SK-N-SH (cell line): ENCODE data around the gene SLC45A1. TPM values are rescaled to one million over a fixed set of nuclear protein-coding genes. Genes with fewer than 3 reads are reported as not detected.

Source experiments
- CTCF ChIA-PET: fragments of 300-600, 350-600 bp; formaldehyde crosslinking; extraction: SDS; loops from one replicate; lab custom pipeline; 2021; lab: Yijun Ruan, JAX
- POLR2A ChIA-PET: fragments of 350-600 bp; sonication (Branson Sonifier 250); formaldehyde crosslinking; extraction: SDS; loops from one replicate; lab custom pipeline; 2020; ENCODE audit warnings: antibody characterized with exemption, inconsistent platforms; lab: Yijun Ruan, JAX
- DNase-seq: peaks from one replicate; pipeline ENCODE4 v3.0.0; 2012
- H2AFZ ChIP-seq: fragments of 200-600 bp; sonication (generic); 2 replicates; pipeline ENCODE4 v1.8.1; 2016; ENCODE audit warnings: antibody characterized with exemption, mild to moderate bottlenecking, low read depth
- H3F3A ChIP-seq: fragments of 200-600 bp; sonication (generic); replicated peaks from 2 replicates; pipeline ENCODE3; 2016; ENCODE audit warnings: antibody characterized with exemption, mild to moderate bottlenecking; ENCODE audit not compliant: insufficient read depth
- H3K27ac ChIP-seq, 2 experiments: fragments of 200-500 bp in 1 of 2; fragments of 200-600 bp in 1 of 2; sonication (Bioruptor generic) in 1 of 2; sonication (generic), shearing (Covaris generic) in 1 of 2; 2 replicates each; pipeline versions ENCODE4 v1.5.1 to v1.6.1; 2014 to 2016; ENCODE audit warnings: low read depth in 2 of 2, inconsistent platforms in 1 of 2, low read length in 1 of 2, mild to moderate bottlenecking in 1 of 2, mixed read lengths in 1 of 2
- H3K27me3 ChIP-seq: fragments of 200-600 bp; sonication (generic), shearing (Covaris generic); 2 replicates; pipeline ENCODE4 v1.6.1; 2016; ENCODE audit warnings: mixed run types; ENCODE audit not compliant: insufficient read depth
- H3K36me3 ChIP-seq, 2 experiments: fragments of 200-500 bp in 1 of 2; fragments of 200-600 bp in 1 of 2; sonication (Bioruptor generic) in 1 of 2; sonication (generic) in 1 of 2; replicated peaks in 1 of 2; 2 replicates each; pipeline versions ENCODE3 to v1.5.1; 2014 to 2016; ENCODE audit warnings: low read length in 1 of 2, mild to moderate bottlenecking in 1 of 2; ENCODE audit not compliant: insufficient read depth in 2 of 2, control insufficient read depth in 1 of 2
- H3K4me1 ChIP-seq, 2 experiments: fragments of 200-500 bp in 1 of 2; fragments of 200-600 bp in 1 of 2; sonication (Bioruptor generic) in 1 of 2; sonication (generic), shearing (Covaris generic) in 1 of 2; 2 replicates each; pipeline versions ENCODE4 v1.5.1 to v1.6.1; 2014 to 2016; ENCODE audit warnings: low read depth in 1 of 2, low read length in 1 of 2, mixed run types in 1 of 2; ENCODE audit not compliant: insufficient read depth in 2 of 2, control insufficient read depth in 1 of 2
- H3K4me2 ChIP-seq: fragments of 200-600 bp; sonication (generic), shearing (Covaris generic); 2 replicates; pipeline ENCODE4 v1.6.1; 2017; ENCODE audit warnings: mixed run types
- H3K4me3 ChIP-seq, 2 experiments: fragments of 200-500 bp in 1 of 2; fragments of 200-600 bp in 1 of 2; sonication (Bioruptor generic) in 1 of 2; sonication (generic), shearing (Covaris generic) in 1 of 2; 2 replicates each; pipeline versions ENCODE4 v1.5.1 to v1.8.1; 2014 to 2016; ENCODE audit warnings: low read depth in 2 of 2, inconsistent platforms in 1 of 2, low read length in 1 of 2, mild to moderate bottlenecking in 1 of 2, mixed read lengths in 1 of 2, moderate library complexity in 1 of 2
- H3K79me2 ChIP-seq: fragments of 200-600 bp; sonication (generic); 2 replicates; pipeline ENCODE4 v1.8.1; 2017; ENCODE audit warnings: mild to moderate bottlenecking; ENCODE audit not compliant: insufficient read depth
- H3K9ac ChIP-seq: fragments of 200-600 bp; sonication (generic); 2 replicates; pipeline ENCODE4 v1.6.1; 2017; ENCODE audit warnings: mixed run types
- H3K9me2 ChIP-seq: fragments of 200-600 bp; sonication (generic); 2 replicates; pipeline ENCODE4 v1.6.1; 2017; ENCODE audit warnings: mixed run types
- H3K9me3 ChIP-seq: fragments of 200-600 bp; sonication (generic); 2 replicates; pipeline ENCODE4 v1.6.1; 2017; ENCODE audit warnings: mixed run types, mild to moderate bottlenecking, moderate library complexity
- H4K20me1 ChIP-seq: fragments of 200-600 bp; sonication (generic); 2 replicates; pipeline ENCODE4 v1.6.1; 2017; ENCODE audit warnings: mild to moderate bottlenecking, mixed run types; ENCODE audit not compliant: insufficient read depth
- EP300 ChIP-seq, 2 experiments: IDR thresholded peaks; 2 replicates each; pipeline versions ENCODE4 v1.4.0 to v1.6.1; 2012; ENCODE audit warnings: borderline replicate concordance in 1 of 2, low read depth in 1 of 2, low read length in 1 of 2
- EZH2phosphoT487 ChIP-seq: fragments of 200-600 bp; sonication (generic); IDR thresholded peaks from 2 replicates; pipeline ENCODE4 v1.6.1; 2017; ENCODE audit warnings: low read depth, mixed run types, mild to moderate bottlenecking, antibody characterized with exemption, moderate library complexity, borderline replicate concordance
- FOXJ3 ChIP-seq: sonication (generic); formaldehyde crosslinking; IDR thresholded peaks from 2 replicates; pipeline ENCODE4 v1.5.1; 2020; ENCODE audit warnings: mild to moderate bottlenecking, missing genetic modification reagents
- GATA2 ChIP-seq: sonication (generic); formaldehyde crosslinking; IDR thresholded peaks from 2 replicates; pipeline ENCODE4 v1.5.0; 2020; ENCODE audit warnings: mild to moderate bottlenecking, missing genetic modification reagents
- IRF3 ChIP-seq: fragments of 150-350 bp; IDR thresholded peaks from 2 replicates; pipeline ENCODE4 v1.6.1; 2016; ENCODE audit warnings: mild to moderate bottlenecking, low read depth, low read length
- JUND ChIP-seq: IDR thresholded peaks from 2 replicates; pipeline ENCODE4 v1.4.0; 2012
- MXI1 ChIP-seq: IDR thresholded peaks from 2 replicates; pipeline ENCODE4 v1.6.1; 2012; ENCODE audit warnings: mild to moderate bottlenecking, low read depth, low read length, improper control_type of control experiment
- NRF1 ChIP-seq: IDR thresholded peaks from 2 replicates; pipeline ENCODE4 v1.6.1; 2012; ENCODE audit warnings: low read depth, mild to moderate bottlenecking, low read length
- POLR2AphosphoS5 ChIP-seq: IDR thresholded peaks from 2 replicates; pipeline ENCODE4 v1.6.1; 2012; ENCODE audit warnings: low read depth, low read length
- RAD21 ChIP-seq: IDR thresholded peaks from 2 replicates; pipeline ENCODE4 v1.6.1; 2012; ENCODE audit warnings: mild to moderate bottlenecking, low read length
- RCOR1 ChIP-seq: fragments of 150-350 bp; IDR thresholded peaks from 2 replicates; pipeline ENCODE4 v1.6.1; 2017; ENCODE audit warnings: antibody characterized with exemption, low read length
- REST ChIP-seq: IDR thresholded peaks from 2 replicates; pipeline ENCODE4 v1.6.1; 2012; ENCODE audit warnings: mild to moderate bottlenecking, low read depth, low read length, moderate library complexity
- RFX5 ChIP-seq: IDR thresholded peaks from 2 replicates; pipeline ENCODE4 v1.6.1; 2012; ENCODE audit warnings: mild to moderate bottlenecking, improper control_type of control experiment, low read length
- RXRA ChIP-seq: IDR thresholded peaks from 2 replicates; pipeline ENCODE4 v1.4.0; 2012; ENCODE audit warnings: low read depth, mild to moderate bottlenecking, borderline replicate concordance
- SIN3A ChIP-seq: IDR thresholded peaks from 2 replicates; pipeline ENCODE4 v1.6.1; 2012; ENCODE audit warnings: low read depth, mild to moderate bottlenecking, low read length, moderate library complexity, borderline replicate concordance
- SMC3 ChIP-seq: IDR thresholded peaks from 2 replicates; pipeline ENCODE4 v1.6.1; 2012; ENCODE audit warnings: low read depth, low read length, improper control_type of control experiment
- ZBTB33 ChIP-seq: IDR thresholded peaks from 2 replicates; pipeline ENCODE4 v1.4.0; 2012; ENCODE audit warnings: low read depth, borderline replicate concordance
- WGBS: methylation state at CpG from one replicate; pipeline ENCODE4 v1.1.6; 2017; ENCODE audit warnings: low lambda C conversion rate; 5-methylcytosine and 5-hydroxymethylcytosine counted together
- polyA plus RNA-seq, 3 experiments: library from polyadenylated mRNA; depleted of rRNA; stranded (reverse); fragments of >200 nt; gene quantifications; 2 replicates each; pipeline ENCODE4 v1.2.3, GENCODE V29; 2012

The SLC45A1 gene
- polyA plus RNA-seq, 1 of the 3 experiments (the other 2 are of a cell fraction): 2.5 TPM

DNA sequence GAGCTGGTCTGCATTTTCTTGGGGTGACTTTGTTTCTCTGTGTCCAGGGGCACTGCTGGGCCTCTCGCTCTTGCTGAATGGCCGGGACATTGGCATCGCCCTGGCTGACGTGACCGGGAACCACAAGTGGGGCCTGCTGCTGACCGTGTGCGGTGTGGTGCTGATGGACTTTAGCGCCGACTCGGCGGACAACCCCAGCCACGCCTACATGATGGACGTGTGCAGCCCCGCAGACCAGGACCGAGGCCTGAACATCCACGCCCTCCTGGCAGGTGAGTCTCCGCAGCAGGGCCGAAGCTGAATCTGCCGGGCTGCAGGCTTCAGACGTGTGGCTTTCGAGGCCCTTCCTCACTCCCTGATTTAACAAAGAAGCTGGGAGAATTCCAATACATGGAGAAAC, 7.9 kb downstream of the SLC45A1 start:
- WGBS: 98% methylated on average over 12 of the region's 21 CpGs
- CTCF ChIA-PET: interaction anchor here (1.5 to 4.9 kb wide), 3 partner anchors 11 to 311 kb away, joined by 3 to 25 read pairs (median 8); no protein-coding TSS in a partner anchor
- no peaks in the 10 kb centered on the region for H3K9me2 ChIP-seq
- no peak for DNase-seq
- no peak overlapping the region for H2AFZ ChIP-seq
- peaks cover 0 to 2% of the 10 kb centered on the region in 2 experiments for H3K36me3 ChIP-seq
- no peak overlapping the region for H3K27ac ChIP-seq
- H3K27me3 ChIP-seq: no peaks in the 10 kb centered on the region
- TF ChIP-seq REST (no peak), SIN3A (no peak), RXRA (no peak), IRF3 (no peak), EZH2phosphoT487 (no peak), JUND (no peak), EP300 (IDR thresholded peaks at IDR 0.05; ENCODE audit: borderline replicate concordance in 1 of 2, low read depth in 1 of 2, low read length in 1 of 2) (no peak), SMC3 (no peak), NRF1 (no peak), FOXJ3 (CRISPR knock-in tag) (no peak), RAD21 (no peak), MXI1 (no peak), RFX5 (no peak), ZBTB33 (no peak), POLR2AphosphoS5 (no peak), GATA2 (CRISPR knock-in tag) (no peak), RCOR1 (no peak)
- TF ChIP-seq, all 33 proteins: peak for 0
- Histone ChIP-seq H3K9ac (no peak overlapping the region), H3K4me2 (no peak overlapping the region), H3K9me3 (no peaks in the 10 kb centered on the region), H4K20me1 (no peaks in the 10 kb centered on the region), H3K79me2 (no peaks in the 10 kb centered on the region), H3K4me3 (no peak overlapping the region), H3K4me1 (peaks cover 0 to 11% of the 10 kb centered on the region in 2 experiments; a peak in 1 of 4 replicates), H3F3A (no peaks in the 10 kb centered on the region)
- POLR2A ChIA-PET: no interaction called here
